Activated T-cell treated with anti-CD3 and anti-CD28 coated beads for 4 hours (primary cell): ENCODE measurements around the gene CRNKL1.
A peak's percentile ranks its signal among the peaks of the same experiment; 100 is the strongest.

Experiments
- DNase-seq: peaks from one replicate; pipeline ENCODE4 v3.0.0-alpha.2; 2020

Gene CRNKL1

GRCh38 chr20:20052074-20052970, at the start of gene CRNKL1, which contains the start of gene CFAP61:
Gene CRNKL1 (minus strand): TSS chr20:20052466. CDS start chr20:20052342, 124 bp downstream.
Gene CFAP61 (plus strand): TSS chr20:20052532. CDS start chr20:20056654, 4,122 bp downstream.
- peak; percentile 97 for DNase-seq

GRCh38 chr20:20100881-20101280, 48.6 kb upstream of the CRNKL1 start:
- no peak for DNase-seq

- DNase-seq = no peak
These were observed 44.2 kb upstream of the CRNKL1 start for GRCh38 chr20:20096421-20096820.

- no peak for DNase-seq
These were observed 43.0 kb upstream of the CRNKL1 start for GRCh38 chr20:20095114-20095872.

GRCh38 chr20:20094410-20094809, 42.1 kb upstream of the CRNKL1 start:
- DNase-seq = no peak

- DNase-seq = no peak
These were observed 40.6 kb upstream of the CRNKL1 start for GRCh38 chr20:20092827-20093226.

GRCh38 chr20:20089939-20090338, 37.7 kb upstream of the CRNKL1 start:
- DNase-seq = no peak

GRCh38 chr20:20089018-20089417, 36.8 kb upstream of the CRNKL1 start:
- DNase-seq = no peak

- DNase-seq = no peak
These were observed 33.5 kb upstream of the CRNKL1 start for GRCh38 chr20:20085812-20086211.

- no peak for DNase-seq
These were observed 32.8 kb upstream of the CRNKL1 start for GRCh38 chr20:20085071-20085470.

- DNase-seq = no peak
These were observed 32.1 kb upstream of the CRNKL1 start for GRCh38 chr20:20084296-20084752.

GRCh38 chr20:20083807-20084206, 31.5 kb upstream of the CRNKL1 start:
- no peak for DNase-seq

- DNase-seq = no peak
These were observed 27.0 kb upstream of the CRNKL1 start for GRCh38 chr20:20079102-20079784.

- no peak for DNase-seq
These were observed 25.8 kb upstream of the CRNKL1 start for GRCh38 chr20:20078041-20078440.

- no peak for DNase-seq
These were observed 24.2 kb upstream of the CRNKL1 start for GRCh38 chr20:20076297-20077065.

- no peak for DNase-seq
These were observed 22.8 kb upstream of the CRNKL1 start for GRCh38 chr20:20075032-20075431.

GRCh38 chr20:20073801-20074371, 21.6 kb upstream of the CRNKL1 start:
- no peak for DNase-seq

GRCh38 chr20:20070871-20071726, 18.8 kb upstream of the CRNKL1 start:
- DNase-seq = no peak

GRCh38 chr20:20065361-20065760, 13.1 kb upstream of the CRNKL1 start:
- no peak for DNase-seq

- no peak for DNase-seq
These were observed 11.9 kb upstream of the CRNKL1 start for GRCh38 chr20:20063941-20064702.
